Mesenchymal stem cell (in vitro differentiated cells and primary cell): Measurements from ENCODE around the gene FRAT1.

Experiments used
- DNase-seq: peaks from one replicate; pipeline ENCODE4 v3.0.0-alpha.2; 2013
- H2AFZ ChIP-seq: one replicate; pipeline ENCODE4 v1.6.1; 2013; ENCODE audit warnings: low read depth, mild to moderate bottlenecking, control low read depth, inconsistent platforms, low read length, moderate library complexity
- H2AK5ac ChIP-seq: 2 replicates; pipeline ENCODE4 v1.6.1; 2013; ENCODE audit warnings: low read length, moderate library complexity, mild to moderate bottlenecking, inconsistent platforms; ENCODE audit not compliant: severe bottlenecking
- H2BK120ac ChIP-seq: one replicate; pipeline ENCODE4 v1.6.1; 2013; ENCODE audit warnings: low read depth, mild to moderate bottlenecking, inconsistent platforms, low read length, moderate library complexity
- H2BK12ac ChIP-seq, 2 experiments: one replicate each; pipeline ENCODE4 v1.6.1; 2013; ENCODE audit warnings: inconsistent platforms in 2 of 2, low read length in 2 of 2, mild to moderate bottlenecking in 2 of 2, moderate library complexity in 2 of 2, control low read depth in 1 of 2
- H2BK15ac ChIP-seq: one replicate; pipeline ENCODE4 v1.6.1; 2013; ENCODE audit warnings: mild to moderate bottlenecking, low read depth, inconsistent platforms; ENCODE audit not compliant: poor library complexity, severe bottlenecking
- H2BK5ac ChIP-seq: 2 replicates; pipeline ENCODE4 v1.6.1; 2013; ENCODE audit warnings: low read depth, mild to moderate bottlenecking, low read length, control low read depth, inconsistent platforms; ENCODE audit not compliant: poor library complexity, severe bottlenecking
- H3K14ac ChIP-seq, 2 experiments: one replicate each; pipeline ENCODE4 v1.6.1; 2013; ENCODE audit warnings: inconsistent platforms in 2 of 2, low read length in 2 of 2, control low read depth in 1 of 2, mild to moderate bottlenecking in 1 of 2, moderate library complexity in 1 of 2
- H3K18ac ChIP-seq, 2 experiments: one replicate each; pipeline ENCODE4 v1.6.1; 2013; ENCODE audit warnings: inconsistent platforms in 2 of 2, low read length in 2 of 2, control low read depth in 1 of 2, low read depth in 1 of 2, mild to moderate bottlenecking in 1 of 2
- H3K23ac ChIP-seq, 2 experiments: one replicate each; pipeline ENCODE4 v1.6.1; 2013; ENCODE audit warnings: inconsistent platforms in 2 of 2, low read length in 2 of 2, mild to moderate bottlenecking in 2 of 2, moderate library complexity in 2 of 2, control low read depth in 1 of 2
- H3K27ac ChIP-seq: 2 replicates; pipeline ENCODE4 v1.5.1; 2013; ENCODE audit warnings: mild to moderate bottlenecking, moderate library complexity, low read length, control low read depth, inconsistent platforms; ENCODE audit not compliant: poor library complexity, severe bottlenecking
- H3K27me3 ChIP-seq, 2 experiments: 2 replicates each; pipeline versions ENCODE4 v1.6.1 to v1.7.0; 2013; ENCODE audit warnings: low read length in 2 of 2, mild to moderate bottlenecking in 2 of 2, moderate library complexity in 2 of 2, control low read depth in 1 of 2, inconsistent platforms in 1 of 2; ENCODE audit not compliant: control insufficient read depth in 1 of 2, insufficient read depth in 1 of 2
- H3K36me3 ChIP-seq, 2 experiments: 2 replicates each; pipeline versions ENCODE4 v1.6.1 to v1.7.0; 2013; ENCODE audit warnings: low read length in 2 of 2, control low read depth in 1 of 2, inconsistent platforms in 1 of 2, low read depth in 1 of 2, mild to moderate bottlenecking in 1 of 2; ENCODE audit not compliant: insufficient read depth in 2 of 2, control insufficient read depth in 1 of 2
- H3K4ac ChIP-seq, 2 experiments: one replicate each; pipeline ENCODE4 v1.6.1; 2013; ENCODE audit warnings: inconsistent platforms in 2 of 2, low read length in 2 of 2, mild to moderate bottlenecking in 2 of 2, moderate library complexity in 2 of 2, control low read depth in 1 of 2, low read depth in 1 of 2
- H3K4me1 ChIP-seq: 2 replicates; pipeline ENCODE4 v1.6.1; 2013; ENCODE audit warnings: low read depth, low read length, control low read depth; ENCODE audit not compliant: control insufficient read depth, insufficient read depth
- H3K4me2 ChIP-seq: 2 replicates; pipeline ENCODE4 v1.6.1; 2013; ENCODE audit warnings: low read length, mild to moderate bottlenecking, inconsistent platforms; ENCODE audit not compliant: poor library complexity, severe bottlenecking
- H3K4me3 ChIP-seq, 2 experiments: 2 replicates each; pipeline versions ENCODE4 v1.5.1 to v1.7.0; 2013; ENCODE audit warnings: low read length in 2 of 2, mild to moderate bottlenecking in 2 of 2, control low read depth in 1 of 2, low read depth in 1 of 2; ENCODE audit not compliant: insufficient read depth in 1 of 2
- H3K79me1 ChIP-seq: replicated peaks from 2 replicates; pipeline ENCODE4 v1.6.1; 2013; ENCODE audit warnings: mild to moderate bottlenecking, control low read depth, low read length, inconsistent platforms; ENCODE audit not compliant: poor library complexity, severe bottlenecking
- H3K9ac ChIP-seq: 2 replicates; pipeline ENCODE4 v1.7.0; 2013; ENCODE audit warnings: mild to moderate bottlenecking, low read length, moderate library complexity
- H3K9me3 ChIP-seq: 2 replicates; pipeline ENCODE4 v1.7.0; 2013; ENCODE audit warnings: mild to moderate bottlenecking, low read length; ENCODE audit not compliant: control insufficient read depth
- H4K8ac ChIP-seq: one replicate; pipeline ENCODE4 v1.6.1; 2013; ENCODE audit warnings: inconsistent platforms, mild to moderate bottlenecking, low read length, moderate library complexity
- H4K91ac ChIP-seq: one replicate; pipeline ENCODE4 v1.6.1; 2013; ENCODE audit warnings: mild to moderate bottlenecking, low read length, inconsistent platforms
- WGBS: methylation state at CpG from one replicate; pipeline ENCODE4 v1.1.7; 2013; ENCODE audit warnings: mixed read lengths; 5-methylcytosine and 5-hydroxymethylcytosine counted together

Gene FRAT1

GRCh38 chr10:97360705-97361536, 41.9 kb downstream of the FRAT1 start:
- DNase-seq = no peak
- Histone ChIP-seq H3K18ac (no peak overlapping the region), H3K36me3 (peaks cover 79 to 83% of the 10 kb centered on the region in 2 experiments), H3K4me2 (no peak overlapping the region), H3K27ac (no peak overlapping the region), H2BK15ac (no peak overlapping the region), H3K27me3 (no peaks in the 10 kb centered on the region), H2BK5ac (no peak overlapping the region), H4K8ac (no peak overlapping the region), H2AK5ac (no peak overlapping the region), H3K23ac (no peak overlapping the region), H2BK120ac (no peak overlapping the region), H2AFZ (no peak overlapping the region), H3K9ac (no peak overlapping the region), H3K4me3 (no peak overlapping the region), H3K4me1 (no peaks in the 10 kb centered on the region), H3K9me3 (no peaks in the 10 kb centered on the region), H2BK12ac (no peak overlapping the region), H3K79me1 (no peaks in the 10 kb centered on the region), H3K14ac (no peak overlapping the region), H3K4ac (no peak overlapping the region), H4K91ac (no peak overlapping the region)
- 96% methylated on average over 11 of the region's 11 CpGs for WGBS

DNA sequence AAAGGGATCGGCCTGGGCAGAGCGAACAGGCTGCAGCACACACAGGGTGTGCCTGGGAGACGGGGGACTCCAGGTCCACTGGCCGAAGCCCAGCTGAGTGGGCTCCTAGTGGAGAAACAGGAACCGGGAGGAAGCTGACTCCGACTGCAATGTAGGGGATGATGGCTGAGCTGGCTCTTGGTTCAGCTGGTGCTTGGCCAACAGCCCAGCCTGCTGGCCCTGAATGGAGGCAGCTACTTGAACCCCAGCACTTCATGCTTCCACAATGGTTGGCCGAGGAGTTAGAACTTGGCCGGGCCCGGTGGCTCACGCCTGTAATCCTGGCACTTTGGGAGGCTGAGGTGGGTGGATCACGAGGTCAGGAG, 42.4 kb downstream of the FRAT1 start:
- H3K23ac ChIP-seq = no peak overlapping the region
- H3K4me1 ChIP-seq = no peaks in the 10 kb centered on the region
- H3K79me1 ChIP-seq = no peaks in the 10 kb centered on the region
- DNase-seq = no peak
- no peak overlapping the region for H3K4ac ChIP-seq
- H4K8ac ChIP-seq = peak overlapping the region; percentile 13
- no peak overlapping the region for H2BK12ac ChIP-seq
- WGBS = 91% methylated on average over 8 of the region's 11 CpGs
- no peak overlapping the region for H2BK5ac ChIP-seq
- H3K14ac ChIP-seq = no peak overlapping the region
- H3K36me3 ChIP-seq = peaks cover 79 to 83% of the 10 kb centered on the region in 2 experiments
- no peak overlapping the region for H3K4me2 ChIP-seq
- H2BK120ac ChIP-seq = no peak overlapping the region
- no peak overlapping the region for H3K9ac ChIP-seq
- H2BK15ac ChIP-seq = no peak overlapping the region
- no peak overlapping the region for H3K18ac ChIP-seq
- H3K27me3 ChIP-seq = no peaks in the 10 kb centered on the region
- H2AFZ ChIP-seq = no peak overlapping the region
- H3K9me3 ChIP-seq = no peaks in the 10 kb centered on the region
- H4K91ac ChIP-seq = no peak overlapping the region
- no peak overlapping the region for H3K27ac ChIP-seq
- no peak overlapping the region for H2AK5ac ChIP-seq
- H3K4me3 ChIP-seq = no peak overlapping the region

DNA sequence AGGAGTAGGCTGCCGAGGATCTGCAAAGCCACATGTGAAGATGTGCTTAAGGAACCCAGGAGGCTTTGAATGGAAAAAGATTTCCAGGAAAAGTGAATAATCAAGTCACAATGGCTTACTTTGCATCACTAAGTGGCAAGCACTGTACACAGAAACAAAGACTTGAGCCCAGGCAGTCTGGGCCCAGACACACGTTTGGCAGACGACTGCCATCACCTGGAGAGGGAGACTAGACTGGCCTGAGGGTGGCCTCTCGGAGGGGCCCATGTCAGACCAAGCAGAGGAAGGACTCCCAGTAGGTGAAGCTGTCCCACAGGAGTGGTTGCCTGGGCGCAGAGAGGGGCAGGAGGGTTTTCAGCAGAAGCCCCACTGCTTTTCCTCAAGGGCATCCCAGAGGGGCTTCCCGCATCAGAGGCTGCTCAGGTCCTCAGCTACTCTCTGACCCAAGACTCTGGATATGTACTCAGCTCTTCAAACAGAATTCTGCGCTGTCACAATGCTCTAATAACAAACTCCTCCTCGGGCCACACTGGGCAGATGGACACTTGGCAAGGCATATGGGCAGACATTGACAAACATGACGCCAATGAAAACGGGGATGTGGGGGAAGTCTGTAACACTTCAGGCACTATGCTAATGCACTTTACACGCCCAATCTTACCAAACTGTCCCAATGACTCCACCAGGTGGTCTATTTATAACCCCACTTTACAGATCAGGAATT, 43.4 kb downstream of the FRAT1 start:
- Histone ChIP-seq H4K91ac (no peak overlapping the region), H3K9me3 (no peaks in the 10 kb centered on the region), H2BK5ac (no peak overlapping the region), H2AK5ac (no peak overlapping the region), H2AFZ (no peak overlapping the region), H2BK120ac (no peak overlapping the region), H3K14ac (no peak overlapping the region), H3K4me3 (no peak overlapping the region), H3K4me1 (no peaks in the 10 kb centered on the region), H3K4me2 (no peak overlapping the region), H4K8ac (no peak overlapping the region), H3K9ac (no peak overlapping the region), H3K27me3 (no peaks in the 10 kb centered on the region), H3K36me3 (peaks cover 79 to 85% of the 10 kb centered on the region in 2 experiments), H3K27ac (no peak overlapping the region), H2BK12ac (no peak overlapping the region), H3K23ac (no peak overlapping the region), H3K18ac (no peak overlapping the region), H2BK15ac (no peak overlapping the region), H3K4ac (no peak overlapping the region), H3K79me1 (no peaks in the 10 kb centered on the region)
- DNase-seq = no peak
- 99% methylated on average over 11 of the region's 11 CpGs for WGBS

DNA sequence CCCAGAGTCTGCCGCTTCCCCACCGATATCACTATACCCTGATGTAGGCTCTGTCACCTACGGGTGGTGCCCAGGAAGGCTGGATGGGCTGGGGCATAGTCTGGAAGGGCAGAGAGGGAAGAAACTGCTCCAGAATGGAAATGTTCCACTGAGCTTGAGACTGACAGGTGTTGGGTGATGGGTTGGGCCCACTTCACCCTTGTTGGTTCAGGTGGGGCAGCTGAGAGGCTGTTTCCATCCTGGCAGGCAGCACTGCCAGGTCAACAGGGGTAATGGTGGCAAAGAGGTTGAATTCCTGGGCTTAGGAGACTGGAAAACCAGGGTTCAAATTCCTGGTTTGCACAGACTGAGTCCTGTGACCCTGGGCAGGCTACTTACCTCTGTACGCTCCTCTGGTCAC, 44.0 kb downstream of the FRAT1 start:
- Histone ChIP-seq H3K27ac (no peak overlapping the region), H3K36me3 (peaks cover 78 to 85% of the 10 kb centered on the region in 2 experiments), H2BK12ac (no peak overlapping the region), H2BK15ac (no peak overlapping the region), H3K9ac (no peak overlapping the region), H4K8ac (no peak overlapping the region), H2BK5ac (no peak overlapping the region), H2AFZ (no peak overlapping the region), H3K4ac (no peak overlapping the region), H3K14ac (no peak overlapping the region), H3K18ac (no peak overlapping the region), H3K9me3 (no peaks in the 10 kb centered on the region), H3K4me2 (no peak overlapping the region), H3K4me1 (no peaks in the 10 kb centered on the region), H3K4me3 (no peak overlapping the region), H3K23ac (no peak overlapping the region), H2AK5ac (no peak overlapping the region), H3K79me1 (no peaks in the 10 kb centered on the region), H3K27me3 (no peaks in the 10 kb centered on the region), H2BK120ac (no peak overlapping the region), H4K91ac (no peak overlapping the region)
- 98% methylated on average over 4 of the region's 4 CpGs for WGBS
- DNase-seq = no peak
